ENCODE measurements around the gene ZNF333. TPM values are rescaled to one million over a fixed set of nuclear protein-coding genes. Genes with fewer than 3 reads are reported as not detected.

Gene ZNF333
- total RNA-seq, 1 donor from 2014 or later: 33.6 TPM

DNA sequence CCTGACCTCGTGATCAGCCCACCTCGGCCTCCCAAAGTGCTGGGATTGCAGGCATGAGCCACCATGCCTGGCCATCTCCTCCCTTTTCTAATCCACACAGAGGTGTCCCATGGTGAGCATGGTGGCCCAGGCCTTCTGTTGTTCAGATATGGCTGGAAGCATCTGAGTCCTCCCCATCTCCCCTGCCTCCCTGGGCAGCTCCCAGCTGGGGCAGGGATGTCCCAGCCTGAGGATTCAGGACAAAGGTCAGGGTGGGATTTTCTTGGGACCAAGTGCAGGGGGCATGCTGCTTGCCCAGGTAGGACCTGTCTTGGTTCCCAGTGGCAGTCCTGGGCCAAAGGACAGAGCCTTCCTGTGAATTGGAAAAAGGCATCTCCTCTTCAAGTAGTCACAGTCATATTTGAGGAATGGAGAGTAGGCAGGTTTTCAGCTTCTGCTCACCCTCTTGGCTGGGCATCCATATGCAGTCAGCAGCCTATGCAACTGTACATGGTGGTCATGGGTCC lies 77.7 kb downstream of the ZNF333 start:
- H3K36me3 Mint-ChIP-seq: no peaks in the 10 kb centered on the region
- no peak overlapping the region for H3K4me3 Mint-ChIP-seq
- no peak for DNase-seq (ENCODE audit: low spot score in 2 of 2, unreplicated experiment in 2 of 2)
- peaks cover 12% of the 10 kb centered on the region for H3K9me3 Mint-ChIP-seq
- H3K27me3 Mint-ChIP-seq (ENCODE audit: low read depth): no peaks in the 10 kb centered on the region
- TF ChIP-seq, protein P1, sequence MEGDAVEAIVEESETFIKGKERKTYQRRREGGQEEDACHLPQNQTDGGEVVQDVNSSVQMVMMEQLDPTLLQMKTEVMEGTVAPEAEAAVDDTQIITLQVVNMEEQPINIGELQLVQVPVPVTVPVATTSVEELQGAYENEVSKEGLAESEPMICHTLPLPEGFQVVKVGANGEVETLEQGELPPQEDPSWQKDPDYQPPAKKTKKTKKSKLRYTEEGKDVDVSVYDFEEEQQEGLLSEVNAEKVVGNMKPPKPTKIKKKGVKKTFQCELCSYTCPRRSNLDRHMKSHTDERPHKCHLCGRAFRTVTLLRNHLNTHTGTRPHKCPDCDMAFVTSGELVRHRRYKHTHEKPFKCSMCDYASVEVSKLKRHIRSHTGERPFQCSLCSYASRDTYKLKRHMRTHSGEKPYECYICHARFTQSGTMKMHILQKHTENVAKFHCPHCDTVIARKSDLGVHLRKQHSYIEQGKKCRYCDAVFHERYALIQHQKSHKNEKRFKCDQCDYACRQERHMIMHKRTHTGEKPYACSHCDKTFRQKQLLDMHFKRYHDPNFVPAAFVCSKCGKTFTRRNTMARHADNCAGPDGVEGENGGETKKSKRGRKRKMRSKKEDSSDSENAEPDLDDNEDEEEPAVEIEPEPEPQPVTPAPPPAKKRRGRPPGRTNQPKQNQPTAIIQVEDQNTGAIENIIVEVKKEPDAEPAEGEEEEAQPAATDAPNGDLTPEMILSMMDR (IDR thresholded peaks at IDR 0.05; ENCODE audit: unreplicated experiment): no peak
- no peaks in the 10 kb centered on the region for H3K4me1 Mint-ChIP-seq
- H3K27ac Mint-ChIP-seq: no peak overlapping the region

DNA sequence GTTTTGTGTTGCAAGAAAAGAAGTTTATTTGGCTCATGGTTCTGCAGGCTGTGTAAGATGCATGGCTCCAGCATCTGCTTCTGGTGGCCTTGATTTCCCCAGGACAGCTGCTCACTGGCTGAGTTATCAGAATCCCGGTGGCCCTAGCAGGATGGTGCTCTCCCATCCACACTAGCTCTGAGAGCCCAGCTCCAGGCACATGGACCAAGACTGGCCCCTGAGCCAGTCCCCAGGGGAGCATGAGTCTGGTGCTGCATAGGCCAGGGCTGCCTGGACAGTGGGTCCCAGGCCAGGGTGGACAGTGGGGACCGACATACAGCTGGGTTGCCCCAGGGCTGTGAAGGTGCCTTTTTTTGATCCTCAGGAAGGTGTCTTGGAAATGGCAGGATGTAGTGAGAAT lies 78.2 kb downstream of the ZNF333 start:
- Mint-ChIP-seq H3K36me3 (no peaks in the 10 kb centered on the region), H3K4me3 (no peak overlapping the region), H3K9me3 (peaks cover 12% of the 10 kb centered on the region), H3K27me3 (ENCODE audit: low read depth) (no peaks in the 10 kb centered on the region), H3K27ac (no peak overlapping the region), H3K4me1 (no peaks in the 10 kb centered on the region)
- no peak for DNase-seq (ENCODE audit: low spot score in 2 of 2, unreplicated experiment in 2 of 2)
- TF ChIP-seq, protein P1 (IDR thresholded peaks at IDR 0.05; ENCODE audit: unreplicated experiment): no peak

DNA sequence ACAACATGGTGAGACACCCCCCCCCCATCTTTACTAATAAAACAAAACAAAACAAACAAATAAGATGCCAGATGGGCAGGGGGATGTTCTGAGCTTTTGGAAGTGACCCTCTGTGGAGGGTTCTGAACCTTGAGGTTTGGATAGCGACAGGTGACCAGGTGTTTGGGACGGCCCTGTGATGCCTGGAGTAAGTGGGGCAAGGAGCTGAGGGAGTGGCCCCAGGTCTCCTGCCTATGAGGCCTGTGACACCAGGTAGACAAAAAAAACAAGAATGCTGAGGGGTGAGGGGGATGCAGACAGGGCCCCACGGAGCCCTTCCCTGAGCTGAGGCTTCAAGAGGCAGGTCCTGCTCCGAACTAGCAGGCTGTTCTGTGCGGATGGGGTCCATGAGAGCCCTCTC lies 79.4 kb downstream of the ZNF333 start:
- Mint-ChIP-seq H3K27me3 (ENCODE audit: low read depth) (no peaks in the 10 kb centered on the region), H3K4me3 (no peak overlapping the region), H3K36me3 (no peaks in the 10 kb centered on the region), H3K4me1 (no peaks in the 10 kb centered on the region), H3K9me3 (peaks cover 9% of the 10 kb centered on the region), H3K27ac (no peak overlapping the region)
- TF ChIP-seq, protein P1 (IDR thresholded peaks at IDR 0.05; ENCODE audit: unreplicated experiment): no peak
- DNase-seq (ENCODE audit: low spot score in 2 of 2, unreplicated experiment in 2 of 2): no peak

DNA sequence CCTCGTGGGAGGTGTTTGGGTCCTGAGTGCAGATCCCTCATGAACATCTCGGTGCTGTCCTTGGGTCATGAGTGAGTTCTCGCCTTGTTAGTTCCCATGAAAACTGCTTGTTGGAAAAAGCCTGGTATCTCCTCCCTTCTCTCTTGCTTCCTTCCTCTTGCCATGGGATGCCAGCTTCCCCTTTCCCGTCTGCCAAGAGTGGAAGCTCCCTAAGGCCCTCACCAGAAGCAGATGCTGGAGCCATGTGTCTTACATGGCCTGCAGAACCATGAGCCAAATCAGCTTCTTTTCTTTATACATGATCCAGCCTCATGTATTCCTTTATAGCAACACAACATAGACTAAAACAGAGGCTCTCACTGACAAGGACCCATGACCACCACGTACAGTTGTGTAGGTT lies 80.3 kb downstream of the ZNF333 start:
- Mint-ChIP-seq H3K27me3 (ENCODE audit: low read depth) (no peaks in the 10 kb centered on the region), H3K9me3 (peaks cover 7% of the 10 kb centered on the region), H3K4me3 (no peak overlapping the region), H3K27ac (no peak overlapping the region), H3K36me3 (no peaks in the 10 kb centered on the region), H3K4me1 (no peaks in the 10 kb centered on the region)
- DNase-seq (ENCODE audit: low spot score in 2 of 2, unreplicated experiment in 2 of 2): no peak
- TF ChIP-seq, protein P1 (IDR thresholded peaks at IDR 0.05; ENCODE audit: unreplicated experiment): no peak

DNA sequence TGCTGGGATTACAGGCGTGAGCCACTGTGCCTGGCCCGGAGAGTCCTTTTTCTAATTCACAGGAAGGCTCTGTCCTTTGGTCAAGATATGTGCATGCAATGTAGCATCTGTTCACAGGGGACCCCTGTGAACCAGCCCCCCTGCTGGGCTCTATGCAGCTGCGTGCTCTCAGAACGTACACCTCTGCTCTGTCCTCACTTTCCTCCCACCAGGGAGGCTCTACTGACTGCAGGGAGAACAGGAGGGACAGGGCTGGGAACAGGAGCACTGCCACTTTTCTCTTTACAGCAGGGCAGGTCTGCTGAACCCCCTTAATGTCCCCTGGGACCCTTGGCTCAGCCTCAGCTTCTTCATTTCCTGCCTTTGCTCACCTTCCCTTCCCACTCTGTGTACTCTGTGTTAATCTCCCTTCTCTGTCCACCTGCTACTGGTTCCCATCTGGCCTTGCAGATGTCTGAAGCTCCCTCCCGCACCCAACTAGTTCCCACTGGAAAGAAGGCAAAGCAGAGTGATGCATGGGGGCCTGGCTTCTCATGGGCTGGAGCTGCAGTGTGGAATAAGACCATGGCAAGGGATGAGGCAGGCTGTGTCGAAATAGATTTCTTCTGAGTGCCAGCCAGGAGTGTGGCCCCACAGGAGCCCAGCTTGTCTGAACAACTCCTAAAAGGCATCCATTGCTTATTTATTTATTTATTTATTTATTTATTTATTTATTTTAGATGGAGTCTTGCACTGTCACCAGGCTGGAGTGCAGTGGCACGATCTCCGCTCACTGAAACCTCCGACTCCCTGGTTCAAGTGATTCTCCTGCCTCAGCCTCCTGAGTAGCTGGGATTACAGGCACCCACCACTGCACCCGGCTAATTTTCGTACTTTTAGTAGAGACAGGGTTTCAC lies 81.3 kb downstream of the ZNF333 start:
- no peak for DNase-seq (ENCODE audit: low spot score in 2 of 2, unreplicated experiment in 2 of 2)
- no peak overlapping the region for H3K4me3 Mint-ChIP-seq
- no peaks in the 10 kb centered on the region for H3K4me1 Mint-ChIP-seq
- peaks cover 8% of the 10 kb centered on the region for H3K27me3 Mint-ChIP-seq (ENCODE audit: low read depth)
- TF ChIP-seq, protein P1 (IDR thresholded peaks at IDR 0.05; ENCODE audit: unreplicated experiment): no peak
- peaks cover 7% of the 10 kb centered on the region for H3K9me3 Mint-ChIP-seq
- H3K27ac Mint-ChIP-seq: no peak overlapping the region
- no peaks in the 10 kb centered on the region for H3K36me3 Mint-ChIP-seq
